GM12872 (cell line): ENCODE data around the gene POU2F1.

Experiments used
- TF ChIP-seq, protein P1 (sequence below): IDR thresholded peaks from 3 replicates; pipeline ENCODE4 v1.5.1; 2011; ENCODE audit warnings: low read depth, mild to moderate bottlenecking, low read length, moderate library complexity; ENCODE audit not compliant: insufficient read depth

POU2F1 gene

DNA sequence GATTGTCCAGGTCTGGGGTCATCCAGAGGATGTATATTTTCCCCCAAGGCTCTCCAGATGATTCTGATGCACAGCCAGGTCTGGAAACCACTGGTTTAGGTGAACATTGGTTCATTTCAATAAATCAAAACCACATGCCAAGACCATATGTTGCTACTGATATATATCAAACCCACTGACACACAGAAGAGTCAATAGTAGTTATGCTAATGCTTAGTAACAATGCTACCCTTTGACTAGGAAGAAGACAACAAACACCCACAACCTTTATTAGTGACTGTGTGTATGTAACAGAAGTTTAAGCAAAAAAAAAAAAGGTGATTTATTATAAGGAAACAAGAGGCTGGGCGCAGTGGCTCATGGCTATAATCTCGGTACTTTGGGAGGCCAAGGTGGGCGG is 35.6 kb upstream of the POU2F1 start:
- TF ChIP-seq, protein P1, sequence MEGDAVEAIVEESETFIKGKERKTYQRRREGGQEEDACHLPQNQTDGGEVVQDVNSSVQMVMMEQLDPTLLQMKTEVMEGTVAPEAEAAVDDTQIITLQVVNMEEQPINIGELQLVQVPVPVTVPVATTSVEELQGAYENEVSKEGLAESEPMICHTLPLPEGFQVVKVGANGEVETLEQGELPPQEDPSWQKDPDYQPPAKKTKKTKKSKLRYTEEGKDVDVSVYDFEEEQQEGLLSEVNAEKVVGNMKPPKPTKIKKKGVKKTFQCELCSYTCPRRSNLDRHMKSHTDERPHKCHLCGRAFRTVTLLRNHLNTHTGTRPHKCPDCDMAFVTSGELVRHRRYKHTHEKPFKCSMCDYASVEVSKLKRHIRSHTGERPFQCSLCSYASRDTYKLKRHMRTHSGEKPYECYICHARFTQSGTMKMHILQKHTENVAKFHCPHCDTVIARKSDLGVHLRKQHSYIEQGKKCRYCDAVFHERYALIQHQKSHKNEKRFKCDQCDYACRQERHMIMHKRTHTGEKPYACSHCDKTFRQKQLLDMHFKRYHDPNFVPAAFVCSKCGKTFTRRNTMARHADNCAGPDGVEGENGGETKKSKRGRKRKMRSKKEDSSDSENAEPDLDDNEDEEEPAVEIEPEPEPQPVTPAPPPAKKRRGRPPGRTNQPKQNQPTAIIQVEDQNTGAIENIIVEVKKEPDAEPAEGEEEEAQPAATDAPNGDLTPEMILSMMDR: no peak

DNA sequence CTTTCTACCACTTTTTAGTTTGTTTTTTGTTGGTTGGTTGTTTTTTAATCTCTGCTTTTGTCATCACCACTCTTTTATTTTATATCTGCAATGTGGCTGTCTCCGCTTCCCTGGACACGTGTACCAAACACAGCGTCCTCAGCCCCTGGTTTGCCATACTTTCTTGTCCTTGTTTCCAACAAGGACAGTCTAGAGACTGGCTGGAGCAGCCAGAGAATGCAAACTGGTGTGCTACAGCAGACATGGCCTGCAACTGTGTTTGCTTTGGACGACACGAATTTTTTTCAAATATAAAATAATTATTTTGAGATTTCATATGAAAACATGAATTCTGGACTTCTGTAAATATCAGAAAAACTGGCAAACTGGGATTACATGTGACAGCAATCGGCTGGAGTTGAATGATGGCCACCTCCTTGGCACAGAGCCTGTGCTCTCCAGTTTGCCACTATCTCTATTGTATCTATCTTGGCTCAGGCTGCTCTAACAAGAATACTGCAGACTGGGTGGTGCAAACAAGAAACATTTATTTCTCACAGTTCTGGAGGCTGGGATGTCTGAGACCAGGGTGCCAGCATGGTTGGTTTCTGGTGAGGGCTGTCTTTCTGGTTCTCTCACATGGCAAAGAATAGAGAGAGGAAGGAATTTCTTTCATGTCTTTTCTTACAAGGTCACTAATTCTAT is 34.6 kb upstream of the POU2F1 start:
- TF ChIP-seq, protein P1: no peak

DNA sequence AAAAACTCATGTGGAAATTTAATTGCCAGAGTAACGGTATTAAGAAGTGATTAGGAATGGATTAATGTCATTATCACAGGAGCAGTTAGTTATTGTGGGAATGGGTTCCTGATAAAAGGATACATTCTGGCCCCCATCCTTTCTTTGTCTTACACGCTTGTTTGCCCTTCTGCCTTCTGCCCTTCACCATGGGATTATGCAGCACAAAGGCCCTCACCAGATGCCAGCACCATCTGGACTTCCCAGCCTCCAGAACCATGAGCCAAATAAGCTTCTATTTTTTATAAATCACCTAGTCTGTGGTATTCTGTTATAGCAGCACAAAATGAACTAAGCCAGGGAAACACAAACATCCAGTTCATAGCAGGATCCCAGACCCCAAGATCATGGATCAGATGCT is 33.9 kb upstream of the POU2F1 start:
- TF ChIP-seq, protein P1: no peak

DNA sequence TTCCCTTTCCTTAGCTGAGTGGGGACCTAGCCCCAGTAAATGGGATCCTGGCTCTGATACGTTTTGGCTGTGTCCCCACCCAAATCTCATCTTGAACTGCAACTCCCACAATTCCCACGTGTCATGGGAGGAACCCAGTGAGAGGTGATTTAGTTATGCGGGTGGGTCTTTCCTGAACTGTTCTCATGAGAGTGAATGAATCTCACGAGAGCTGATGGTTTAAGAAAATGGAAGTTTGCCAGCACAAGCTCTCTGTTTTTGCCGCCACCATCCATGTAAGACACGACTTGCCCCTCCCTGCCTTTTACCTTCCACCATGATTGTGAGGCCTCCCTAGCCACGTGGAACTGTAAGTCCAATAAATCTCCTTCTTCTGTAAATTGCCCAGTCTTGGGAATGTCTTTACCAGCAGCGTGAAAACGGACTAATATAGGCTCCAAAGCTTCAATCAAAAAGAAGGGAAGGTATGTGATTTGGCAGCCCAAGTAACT is 29.9 kb upstream of the POU2F1 start:
- TF ChIP-seq, protein P1: no peak

DNA sequence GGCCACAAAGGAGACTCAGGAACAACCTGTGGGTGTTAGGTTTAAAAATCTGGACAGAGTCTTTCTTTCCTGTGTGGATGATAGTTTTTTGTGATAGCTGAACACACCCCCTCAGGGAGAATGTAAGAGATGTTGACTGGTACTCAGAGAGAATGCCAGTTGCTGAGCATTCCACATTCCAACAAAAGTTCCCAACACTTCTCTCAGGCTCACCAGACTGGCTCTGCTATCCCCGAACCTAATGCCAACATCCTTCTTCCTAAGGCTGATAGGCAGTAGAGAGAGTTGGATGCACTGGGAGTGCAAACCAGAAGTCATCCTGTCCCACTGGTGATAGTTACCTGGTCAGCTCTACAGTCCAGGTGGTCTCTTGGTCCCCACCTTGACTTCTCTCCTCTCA is 28.7 kb upstream of the POU2F1 start:
- TF ChIP-seq, protein P1: no peak

DNA sequence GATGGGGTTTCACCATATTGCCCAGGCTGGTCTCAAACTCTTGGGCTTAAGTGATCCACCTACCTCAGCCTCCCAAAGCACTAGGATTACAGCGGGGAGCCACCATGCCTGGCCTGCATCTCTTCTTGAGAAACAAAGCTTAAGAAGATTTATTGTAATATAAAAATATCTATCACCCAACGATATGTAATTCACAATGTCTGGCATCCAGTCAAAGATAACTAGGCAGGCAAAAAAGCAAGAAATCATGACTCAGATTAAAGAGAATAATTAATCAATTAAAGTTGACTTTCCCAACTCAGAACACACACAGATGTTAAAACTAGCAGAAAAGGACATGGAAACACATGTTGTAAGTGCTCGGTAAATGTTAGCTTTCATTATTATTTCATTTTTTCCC is 26.5 kb upstream of the POU2F1 start:
- TF ChIP-seq, protein P1: no peak

DNA sequence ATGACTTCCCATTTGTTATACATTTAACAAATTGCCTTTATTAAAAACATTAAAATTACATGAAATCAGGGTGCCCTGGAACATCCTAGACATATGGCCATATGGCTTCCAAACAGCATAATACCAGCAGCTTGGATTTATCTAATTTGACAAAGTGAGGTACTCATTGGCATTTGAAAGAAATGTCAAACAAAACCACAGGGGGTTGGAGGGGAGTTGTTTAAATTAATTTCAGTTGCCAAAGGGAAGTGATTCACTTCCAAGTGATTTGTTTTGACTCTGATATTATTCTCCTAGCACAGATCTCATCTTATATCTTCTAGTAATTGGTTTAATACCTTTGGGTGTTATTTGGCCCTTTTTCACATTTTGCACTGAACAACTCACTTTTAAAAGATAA is 24.5 kb upstream of the POU2F1 start:
- TF ChIP-seq, protein P1: no peak
